ENCODE results near the gene FAM25G.
"Not testable (repeated sequence)": the region's sequence is repeated elsewhere in the genome, so short reads cannot be mapped to it uniquely, and the experiment has no call there.

DNA sequence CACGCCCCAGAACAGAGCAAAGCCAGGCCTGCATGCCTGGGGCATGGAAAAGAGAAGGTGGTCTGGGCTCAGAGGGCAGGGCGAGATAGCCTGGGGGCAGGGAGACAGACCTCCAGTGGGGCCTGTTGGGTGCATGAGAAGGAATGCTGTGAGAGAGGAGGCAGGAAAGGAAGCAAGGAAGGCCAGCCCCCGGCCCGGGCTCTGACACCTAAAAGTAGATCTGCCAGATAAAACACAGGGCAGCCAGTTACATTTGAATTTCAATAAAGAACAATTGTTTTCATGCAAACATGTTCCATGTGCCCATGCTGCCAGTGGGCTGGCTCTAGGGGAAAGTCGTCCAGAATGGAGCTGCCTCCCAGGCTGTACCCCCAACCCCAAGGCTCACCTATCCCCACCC is 13.4 kb downstream of the FAM25G start:
- not testable (repeated sequence) for TF ChIP-seq MYC, POLR2A (IDR thresholded peaks at IDR 0.05; ENCODE audit: low read depth, low read length)
